Measurements from ENCODE around the gene NOS2.

Gene NOS2

GRCh38 chr17:27818401-27819105 is 18.2 kb upstream of the NOS2 start:
- DNase-seq: no peak

GRCh38 chr17:27817731-27818130 is 17.4 kb upstream of the NOS2 start:
- DNase-seq: no peak

GRCh38 chr17:27816946-27817345 is 16.6 kb upstream of the NOS2 start:
- DNase-seq: no peak

GRCh38 chr17:27811961-27812360 is 11.6 kb upstream of the NOS2 start:
- DNase-seq: no peak

- no peak for DNase-seq
Measured at GRCh38 chr17:27810902-27811557, 10.7 kb upstream of the NOS2 start.

- no peak for DNase-seq
Measured at GRCh38 chr17:27810211-27810901, 10.0 kb upstream of the NOS2 start.

- no peak for DNase-seq
Measured at GRCh38 chr17:27809555-27809954, 9.2 kb upstream of the NOS2 start.

GRCh38 chr17:27808628-27809027 is 8.3 kb upstream of the NOS2 start:
- no peak for DNase-seq

- DNase-seq: no peak
Measured at GRCh38 chr17:27807567-27808470, 7.5 kb upstream of the NOS2 start.

- DNase-seq: peak; percentile 69 to 76
Measured at GRCh38 chr17:27805520-27806146, 5.3 kb upstream of the NOS2 start.

GRCh38 chr17:27804113-27804512 is 3.8 kb upstream of the NOS2 start:
- DNase-seq: no peak

- DNase-seq: no peak
Measured at GRCh38 chr17:27802962-27803680, 2.8 kb upstream of the NOS2 start.

- DNase-seq: no peak
Measured at GRCh38 chr17:27802033-27802432, 1.7 kb upstream of the NOS2 start.

GRCh38 chr17:27798376-27798775 is 2.0 kb downstream of the NOS2 start:
- DNase-seq: no peak

- DNase-seq: no peak
Measured at GRCh38 chr17:27797390-27798091, 2.8 kb downstream of the NOS2 start.

- DNase-seq: no peak
Measured at GRCh38 chr17:27793906-27794569, 6.3 kb downstream of the NOS2 start.

GRCh38 chr17:27793168-27793905 is 7.0 kb downstream of the NOS2 start:
- DNase-seq: no peak

- no peak for DNase-seq
Measured at GRCh38 chr17:27792095-27792494, 8.2 kb downstream of the NOS2 start.

GRCh38 chr17:27788919-27789318 is 11.4 kb downstream of the NOS2 start:
- no peak for DNase-seq

Measured in NCI-H446 (cell line).